ENCODE measurements around the gene SDC3.

The SDC3 gene

DNA sequence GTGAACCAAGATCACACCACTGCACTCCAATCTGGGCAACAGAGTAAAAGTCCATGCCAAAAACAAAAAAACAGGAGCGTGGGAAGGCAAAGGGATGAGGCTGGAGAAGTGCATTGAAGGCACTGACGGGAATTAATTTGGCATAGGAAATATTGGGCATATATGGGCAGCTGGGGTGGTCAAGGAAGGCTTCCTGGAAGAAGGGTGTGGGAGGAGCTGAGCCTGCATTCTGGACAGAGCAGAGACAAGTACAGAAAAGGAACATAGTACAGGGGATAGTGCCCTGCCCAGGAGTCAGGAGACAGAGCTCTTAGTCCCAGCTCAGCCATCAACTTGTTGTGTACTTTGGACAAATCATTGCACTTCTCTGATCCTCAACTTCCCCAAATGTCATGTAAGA is 11.7 kb downstream of the SDC3 start:
- Mint-ChIP-seq H3K4me3 (no peak overlapping the region), H3K27me3 (peaks cover 26% of the 10 kb centered on the region), H3K27ac (no peak overlapping the region), H3K4me1 (no peaks in the 10 kb centered on the region), H3K36me3 (no peaks in the 10 kb centered on the region), H3K9me3 (no peaks in the 10 kb centered on the region)
- DNase-seq = no peak
- CTCF ChIA-PET = interaction anchor here (1.2 kb wide), 1 partner anchor 135 kb away, joined by 3 read pairs; no protein-coding TSS in a partner anchor

DNA sequence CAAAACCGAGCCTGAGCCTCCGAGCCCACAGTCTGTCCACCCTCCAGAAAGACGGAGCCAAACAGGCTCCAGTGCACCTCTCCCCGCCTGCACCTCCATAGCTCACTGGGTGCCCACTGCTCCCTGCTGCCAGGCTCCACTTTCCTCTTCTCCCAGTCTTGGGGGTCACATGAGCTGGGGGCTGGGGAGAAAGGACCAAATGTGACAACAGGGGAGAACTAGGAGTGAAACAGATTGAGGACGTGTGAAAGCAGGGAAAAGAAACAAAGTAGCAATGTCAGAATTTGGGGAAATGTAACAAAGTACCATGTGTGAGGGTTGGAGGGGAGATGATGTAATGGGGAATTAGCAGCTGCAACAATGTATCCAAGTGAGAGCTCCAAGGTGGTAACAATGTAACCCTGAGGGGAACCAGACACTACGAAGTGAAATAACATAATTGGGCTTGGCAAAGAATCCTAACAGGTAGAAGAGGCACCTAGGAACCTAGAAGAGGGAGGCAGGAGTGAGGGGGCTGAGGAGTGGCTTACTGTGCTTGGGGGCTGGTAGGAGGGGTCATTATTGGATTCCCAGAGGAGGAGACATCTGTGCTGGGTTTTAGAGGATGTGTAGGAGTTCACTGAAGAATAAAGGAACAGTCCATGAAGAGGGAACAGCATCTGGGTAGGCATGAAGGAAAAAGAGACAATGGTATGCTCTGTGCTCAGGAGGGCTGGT is 12.5 kb downstream of the SDC3 start:
- CTCF ChIA-PET = interaction anchor here (1.2 kb wide), 1 partner anchor 134 kb away, joined by 3 read pairs; no protein-coding TSS in a partner anchor
- Mint-ChIP-seq H3K4me3 (no peak overlapping the region), H3K4me1 (no peaks in the 10 kb centered on the region), H3K27ac (no peak overlapping the region), H3K27me3 (peaks cover 30% of the 10 kb centered on the region), H3K9me3 (no peaks in the 10 kb centered on the region), H3K36me3 (no peaks in the 10 kb centered on the region)
- DNase-seq = no peak

DNA sequence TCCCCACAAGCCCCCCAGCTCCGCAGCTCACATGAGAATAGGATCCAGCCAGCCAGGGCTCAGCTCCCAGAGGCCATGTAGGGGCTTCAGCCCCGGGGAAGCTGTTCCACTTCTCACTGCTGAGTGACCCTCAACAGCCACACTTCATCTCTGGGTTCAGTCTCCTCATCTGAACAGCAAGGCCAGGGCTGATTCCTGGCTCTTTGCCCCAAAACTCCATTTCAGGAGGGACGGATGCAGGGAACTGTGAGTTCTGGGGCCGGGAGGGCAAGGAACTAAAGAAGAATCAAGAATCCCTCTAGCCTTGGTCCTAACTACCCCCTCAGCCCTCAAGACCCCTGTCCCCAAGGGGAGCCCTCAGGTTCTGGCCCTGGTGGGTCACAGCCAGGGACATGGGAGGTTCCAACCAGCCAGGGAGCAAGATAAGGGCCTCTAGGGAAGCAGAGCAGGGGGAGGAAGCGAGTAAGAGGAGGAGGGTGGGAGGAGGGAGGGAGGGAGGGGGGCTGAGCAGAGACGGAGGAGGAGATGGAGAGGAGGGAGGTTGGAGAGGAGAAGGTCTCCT is 13.1 kb downstream of the SDC3 start:
- H3K36me3 Mint-ChIP-seq = no peaks in the 10 kb centered on the region
- no peak overlapping the region for H3K27ac Mint-ChIP-seq
- H3K9me3 Mint-ChIP-seq = no peaks in the 10 kb centered on the region
- H3K4me1 Mint-ChIP-seq = no peaks in the 10 kb centered on the region
- DNase-seq = no peak
- H3K4me3 Mint-ChIP-seq = no peak overlapping the region
- peaks cover 31% of the 10 kb centered on the region for H3K27me3 Mint-ChIP-seq
- CTCF ChIA-PET = no interaction called here

DNA sequence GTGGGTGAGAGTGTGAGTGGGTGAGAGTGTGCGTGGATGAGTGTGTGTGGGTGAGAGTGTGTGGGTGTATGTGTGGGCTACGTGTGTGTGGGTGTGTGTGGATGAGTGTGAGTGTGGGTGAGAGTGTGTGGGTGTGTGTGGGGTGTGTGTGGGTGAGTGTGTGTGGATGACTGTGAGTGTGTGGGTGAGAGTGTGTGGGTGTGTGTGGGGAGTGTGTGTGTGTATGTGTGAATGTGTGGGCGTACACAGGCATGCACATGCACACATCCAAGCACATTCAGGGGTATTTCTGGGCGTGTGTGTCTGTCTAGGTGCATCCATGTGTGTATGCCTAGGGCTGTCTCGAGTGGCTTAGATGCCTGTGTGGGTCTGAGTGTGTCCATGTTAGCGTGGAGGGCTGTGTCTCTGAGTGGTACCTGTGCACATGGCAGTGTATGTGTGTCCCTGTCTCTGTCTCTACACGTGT is 14.0 kb downstream of the SDC3 start:
- no peaks in the 10 kb centered on the region for H3K9me3 Mint-ChIP-seq
- CTCF ChIA-PET = no interaction called here

DNA sequence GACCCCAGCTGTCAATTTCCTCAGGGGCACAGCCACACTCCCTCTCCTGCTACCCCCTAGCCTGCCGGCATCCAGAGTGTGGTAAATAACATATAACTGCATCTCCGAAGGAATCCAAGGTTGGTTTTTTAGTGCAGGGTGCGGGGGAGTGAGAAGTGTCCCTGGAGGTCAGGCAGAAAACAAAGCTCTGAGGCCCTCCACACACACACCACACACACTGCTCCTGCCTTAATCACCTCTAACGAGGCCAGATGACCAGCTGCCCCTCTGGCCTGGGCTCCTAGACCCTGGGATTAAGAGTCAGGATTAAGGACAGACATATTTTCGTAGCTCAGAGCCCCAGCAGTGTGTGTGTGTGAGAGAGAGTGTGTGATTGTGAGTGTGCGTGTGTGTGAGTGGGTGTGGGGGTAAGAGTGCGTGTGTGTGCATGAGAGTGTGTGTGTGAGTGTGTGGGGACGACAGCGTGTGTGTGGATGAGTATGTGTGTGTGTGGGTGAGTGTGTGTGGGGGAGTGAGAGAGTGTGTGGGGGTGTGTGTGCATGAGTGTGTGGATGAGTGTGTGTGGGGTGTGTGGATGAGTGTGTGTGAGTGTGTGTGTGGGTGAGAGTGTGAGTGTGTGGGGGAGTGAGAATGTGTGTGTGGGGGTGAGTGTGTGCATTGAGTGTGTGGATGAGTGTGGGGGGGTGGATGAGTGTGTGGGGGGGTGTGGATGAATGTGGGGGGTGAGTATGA is 14.6 kb downstream of the SDC3 start:
- Mint-ChIP-seq H3K27ac (no peak overlapping the region), H3K9me3 (no peaks in the 10 kb centered on the region), H3K4me1 (no peaks in the 10 kb centered on the region), H3K27me3 (peaks cover 34% of the 10 kb centered on the region), H3K4me3 (no peak overlapping the region), H3K36me3 (no peaks in the 10 kb centered on the region)
- CTCF ChIA-PET = no interaction called here
- DNase-seq = no peak

More for the DNA sequence above, 14.0 kb downstream of the SDC3 start:
- DNase-seq = no peak
- H3K27me3 Mint-ChIP-seq = peaks cover 31% of the 10 kb centered on the region
- H3K36me3 Mint-ChIP-seq = no peaks in the 10 kb centered on the region
- no peaks in the 10 kb centered on the region for H3K4me1 Mint-ChIP-seq
- no peak overlapping the region for H3K27ac Mint-ChIP-seq
- H3K4me3 Mint-ChIP-seq = no peak overlapping the region

DNA sequence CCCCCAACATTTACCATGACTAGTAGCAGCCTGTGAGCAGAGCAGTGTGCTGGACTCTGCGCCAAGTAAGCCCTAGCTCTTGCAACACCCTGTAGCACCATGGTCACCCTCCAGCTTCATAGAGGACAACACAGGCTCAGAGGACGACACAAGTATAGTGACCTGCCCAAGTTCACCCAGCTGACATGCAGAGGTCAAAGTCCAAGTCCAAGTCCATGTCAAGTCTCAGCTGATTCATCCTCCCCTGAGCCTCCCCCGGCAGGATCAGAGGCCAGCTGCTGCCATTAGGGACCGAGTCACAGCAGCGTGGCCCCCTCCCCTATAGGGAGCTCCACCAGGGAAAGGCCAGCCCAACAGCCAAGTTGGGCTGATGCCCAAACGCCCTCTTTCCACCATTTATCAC is 15.9 kb downstream of the SDC3 start:
- no peak for DNase-seq

DNA sequence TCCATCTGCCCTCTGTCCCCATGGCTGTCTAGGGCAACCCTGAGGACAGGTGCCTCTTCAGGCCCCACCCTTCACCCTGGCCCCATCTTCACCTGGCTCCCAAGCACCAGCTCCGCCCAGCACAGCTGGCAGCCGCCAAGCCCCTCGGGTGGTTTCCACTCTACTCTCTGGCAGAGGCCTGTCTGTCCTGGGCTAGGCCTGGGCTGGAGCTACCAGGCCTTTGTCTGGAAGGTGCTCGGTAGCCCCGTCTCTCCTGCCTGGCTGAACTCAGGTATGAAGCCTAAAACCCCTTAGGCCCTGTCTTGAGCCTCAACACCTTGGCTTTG is 17.4 kb downstream of the SDC3 start:
- no peak for DNase-seq
- Mint-ChIP-seq H3K27me3 (peaks cover 54% of the 10 kb centered on the region), H3K4me3 (no peak overlapping the region), H3K27ac (no peak overlapping the region), H3K36me3 (no peaks in the 10 kb centered on the region), H3K9me3 (no peaks in the 10 kb centered on the region), H3K4me1 (no peaks in the 10 kb centered on the region)
- CTCF ChIA-PET = interaction anchor here (2.2 kb wide), 1 partner anchor 20 kb away, joined by 8 read pairs; no protein-coding TSS in a partner anchor

More for the DNA sequence above, 15.9 kb downstream of the SDC3 start:
- Mint-ChIP-seq H3K4me3 (no peak overlapping the region), H3K9me3 (no peaks in the 10 kb centered on the region), H3K27ac (no peak overlapping the region), H3K27me3 (peaks cover 43% of the 10 kb centered on the region), H3K36me3 (no peaks in the 10 kb centered on the region), H3K4me1 (no peaks in the 10 kb centered on the region)
- CTCF ChIA-PET = interaction anchor here (1.0 kb wide), 1 partner anchor 92 kb away, joined by 6 read pairs; no protein-coding TSS in a partner anchor

DNA sequence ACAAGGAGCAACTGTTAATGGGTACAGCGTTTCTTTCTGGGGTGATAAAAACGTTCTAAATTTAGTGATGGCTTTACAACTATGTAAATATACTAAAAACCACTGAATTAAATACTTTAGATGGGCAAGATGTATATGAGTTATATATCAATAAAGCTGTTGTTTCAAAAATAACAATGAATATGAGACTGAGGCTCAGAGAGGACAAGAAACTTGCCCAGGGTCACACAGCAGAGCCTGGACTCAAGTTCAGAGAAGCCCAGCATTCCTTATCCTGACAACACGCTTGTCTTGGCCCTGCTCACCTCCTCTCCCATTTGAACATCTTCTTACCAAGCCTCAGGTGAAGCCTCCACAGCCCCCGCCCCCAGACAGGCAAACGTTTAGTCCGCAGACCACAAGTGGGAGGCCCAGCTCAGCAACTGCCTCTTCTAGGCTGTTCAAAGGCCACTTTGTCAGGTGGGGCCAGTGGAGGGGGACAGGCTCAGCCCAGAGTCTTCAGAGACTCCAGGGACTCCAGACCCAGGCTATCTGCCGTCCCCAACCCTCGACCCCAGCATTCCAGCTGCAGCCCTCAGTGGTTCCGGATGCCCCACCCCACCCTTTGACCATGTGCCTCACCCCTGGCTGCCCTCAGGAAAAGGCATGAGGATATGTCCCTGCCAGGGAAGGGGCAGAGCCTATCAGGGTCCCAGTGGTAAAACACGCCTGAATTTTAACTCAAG is 17.9 kb downstream of the SDC3 start:
- H3K4me3 Mint-ChIP-seq = no peak overlapping the region

DNA sequence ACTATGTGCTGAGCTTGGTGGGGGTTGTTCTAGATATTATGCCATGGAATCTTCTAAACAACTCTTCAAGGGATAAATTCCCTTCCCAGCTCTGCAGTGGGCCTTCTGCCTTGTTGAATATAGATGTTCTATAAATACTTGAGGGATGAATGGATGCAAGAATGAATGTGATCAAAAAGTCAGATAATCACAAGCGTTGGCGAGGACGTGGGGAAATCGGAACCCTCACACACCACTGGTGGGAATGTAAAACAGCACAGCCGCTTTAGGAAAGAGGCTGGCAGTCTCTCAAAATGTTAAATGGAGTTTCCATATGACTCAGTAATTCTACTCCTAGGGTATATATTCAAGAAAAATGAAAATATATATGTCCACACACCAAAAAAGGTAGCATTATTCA is 19.0 kb downstream of the SDC3 start:
- no peak overlapping the region for H3K27ac Mint-ChIP-seq
- H3K4me3 Mint-ChIP-seq = no peak overlapping the region
- no peaks in the 10 kb centered on the region for H3K36me3 Mint-ChIP-seq
- H3K27me3 Mint-ChIP-seq = peaks cover 57% of the 10 kb centered on the region
- H3K4me1 Mint-ChIP-seq = no peaks in the 10 kb centered on the region
- CTCF ChIA-PET = no interaction called here
- DNase-seq = no peak
- H3K9me3 Mint-ChIP-seq = no peaks in the 10 kb centered on the region

More for the DNA sequence above, 17.9 kb downstream of the SDC3 start:
- Mint-ChIP-seq H3K4me1 (no peaks in the 10 kb centered on the region), H3K27ac (no peak overlapping the region), H3K36me3 (no peaks in the 10 kb centered on the region), H3K9me3 (no peaks in the 10 kb centered on the region), H3K27me3 (peaks cover 57% of the 10 kb centered on the region)
- CTCF ChIA-PET = interaction anchor here (2.2 kb wide), 1 partner anchor 21 kb away, joined by 8 read pairs; no protein-coding TSS in a partner anchor
- no peak for DNase-seq

DNA sequence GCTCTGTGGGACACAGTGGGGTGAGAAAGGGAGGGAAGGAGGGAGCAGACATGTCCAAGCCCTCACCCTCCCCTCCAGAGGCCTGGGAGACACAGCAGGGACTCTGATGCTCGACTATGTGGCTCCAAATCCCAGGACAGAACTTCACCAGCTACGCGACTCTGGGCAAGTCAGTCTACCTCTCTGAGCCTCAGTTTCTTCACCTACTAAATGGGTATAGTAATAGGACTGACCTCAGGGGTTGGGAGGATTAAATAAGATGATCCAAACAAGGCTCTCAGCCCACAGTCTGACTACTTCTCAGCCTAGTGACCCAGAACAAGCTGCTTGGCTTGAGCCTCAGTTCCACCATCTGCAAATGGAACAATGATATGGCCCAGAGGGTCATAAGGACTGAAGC is 19.6 kb downstream of the SDC3 start:
- DNase-seq = no peak
- Mint-ChIP-seq H3K4me3 (no peak overlapping the region), H3K4me1 (no peaks in the 10 kb centered on the region), H3K27me3 (peaks cover 57% of the 10 kb centered on the region), H3K36me3 (no peaks in the 10 kb centered on the region), H3K9me3 (no peaks in the 10 kb centered on the region), H3K27ac (no peak overlapping the region)
- CTCF ChIA-PET = no interaction called here

DNA sequence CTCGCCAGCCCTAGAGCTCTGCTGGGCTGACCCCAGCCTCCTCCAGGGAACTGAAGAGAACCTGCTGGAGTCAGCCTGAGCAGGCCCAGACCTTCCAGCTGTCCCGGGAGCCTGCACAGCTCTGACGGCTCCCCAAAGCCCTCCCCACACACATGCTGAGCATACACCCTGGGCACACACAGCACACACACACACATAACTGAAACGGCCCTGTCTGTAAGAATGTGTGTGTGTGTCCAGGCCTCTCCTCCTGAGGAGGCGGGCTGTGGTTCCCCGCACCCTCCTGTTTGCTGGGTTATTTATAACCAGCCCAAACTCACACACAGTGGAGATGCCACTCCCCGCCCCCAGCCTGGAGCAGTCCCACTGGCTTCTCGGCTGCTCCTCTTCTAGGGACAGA is 20.2 kb downstream of the SDC3 start:
- Mint-ChIP-seq H3K27ac (no peak overlapping the region), H3K9me3 (no peaks in the 10 kb centered on the region), H3K27me3 (peaks cover 57% of the 10 kb centered on the region), H3K4me1 (no peaks in the 10 kb centered on the region), H3K4me3 (no peak overlapping the region), H3K36me3 (no peaks in the 10 kb centered on the region)
- DNase-seq = no peak
- CTCF ChIA-PET = interaction anchor here (0.5 kb wide), 1 partner anchor 1751 kb away, joined by 3 read pairs; no protein-coding TSS in a partner anchor

DNA sequence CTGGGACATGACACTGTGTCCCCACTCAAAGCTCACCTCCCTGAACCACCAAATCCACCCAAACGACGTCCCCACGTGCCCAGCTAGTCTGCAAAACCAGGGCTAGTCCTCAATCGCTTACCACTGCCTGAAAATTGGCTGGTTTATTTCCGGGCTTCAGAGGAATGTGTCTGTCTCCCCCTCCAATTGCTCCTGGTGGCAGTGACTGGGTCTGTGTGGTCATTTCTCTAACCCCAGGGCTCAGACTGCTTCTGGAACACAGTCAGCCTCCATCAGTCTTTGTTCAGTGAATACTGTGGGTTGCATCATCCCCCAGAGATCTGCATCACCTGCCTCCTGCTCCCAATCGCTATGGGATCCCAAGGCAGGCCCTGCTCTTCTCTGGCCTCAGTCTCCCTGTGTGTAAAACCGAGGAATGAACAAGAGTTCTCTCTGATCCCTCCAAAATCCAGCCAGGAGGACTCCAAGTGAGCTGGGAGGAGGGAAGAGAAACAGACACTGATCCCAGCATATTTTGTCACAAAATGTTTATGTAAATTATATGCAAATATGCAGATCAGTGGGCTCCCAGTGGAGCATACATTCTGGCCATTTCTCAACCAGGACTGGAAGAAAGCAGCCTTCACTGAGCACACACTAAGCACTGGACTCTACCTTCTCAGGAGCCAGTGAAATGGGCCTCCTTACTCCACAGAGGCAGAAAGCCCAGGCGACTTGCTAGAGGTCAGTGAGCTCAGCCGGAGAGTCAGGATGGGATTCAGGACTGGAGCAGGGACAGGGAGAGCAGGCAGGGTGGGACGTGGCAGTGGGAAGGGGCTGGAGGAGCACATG is 20.9 kb downstream of the SDC3 start:
- no peak overlapping the region for H3K4me3 Mint-ChIP-seq
- no peak for DNase-seq
- peaks cover 56% of the 10 kb centered on the region for H3K27me3 Mint-ChIP-seq
- no peak overlapping the region for H3K27ac Mint-ChIP-seq
- CTCF ChIA-PET = no interaction called here
- H3K9me3 Mint-ChIP-seq = no peaks in the 10 kb centered on the region
- no peaks in the 10 kb centered on the region for H3K4me1 Mint-ChIP-seq
- H3K36me3 Mint-ChIP-seq = no peaks in the 10 kb centered on the region

DNA sequence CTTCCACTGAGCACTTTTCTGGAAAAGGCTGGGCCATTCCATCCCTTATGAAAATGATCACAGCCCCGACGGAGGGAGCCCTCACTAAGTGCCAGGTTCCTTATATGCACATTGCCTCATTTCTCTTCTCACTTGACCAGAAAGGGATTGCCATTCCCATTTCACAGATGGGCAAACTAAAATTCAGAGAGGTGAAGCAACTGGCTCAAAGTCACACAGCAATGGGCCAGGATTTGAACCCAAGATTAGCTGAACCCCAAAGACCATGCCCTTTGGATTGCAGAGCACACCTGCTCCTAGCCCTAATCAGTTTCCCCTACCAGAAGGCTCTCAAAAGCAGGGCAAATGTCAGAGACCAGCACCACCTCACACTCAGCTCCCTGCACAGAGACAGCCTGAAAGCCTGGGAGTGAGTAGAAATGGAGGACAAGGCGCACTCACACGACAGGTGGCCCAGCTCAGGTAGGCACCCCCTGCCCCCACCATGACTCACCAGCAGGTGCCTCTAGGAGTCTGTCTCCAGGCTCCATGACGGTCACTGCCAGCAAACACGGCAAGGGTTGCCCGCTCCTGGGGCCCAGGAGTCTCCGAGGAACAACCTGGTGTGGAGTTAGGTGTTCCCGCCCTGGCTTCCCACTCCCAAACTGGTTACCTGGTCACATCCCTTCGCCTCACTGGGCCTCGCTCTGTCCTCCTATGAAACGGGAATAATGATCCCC is 21.7 kb downstream of the SDC3 start:
- no peaks in the 10 kb centered on the region for H3K4me1 Mint-ChIP-seq
- no peaks in the 10 kb centered on the region for H3K36me3 Mint-ChIP-seq
- no peak overlapping the region for H3K4me3 Mint-ChIP-seq
- CTCF ChIA-PET = no interaction called here
- no peaks in the 10 kb centered on the region for H3K9me3 Mint-ChIP-seq
- no peak for DNase-seq
- peaks cover 59% of the 10 kb centered on the region for H3K27me3 Mint-ChIP-seq
- no peak overlapping the region for H3K27ac Mint-ChIP-seq
